PFSK-1 (cell line): ENCODE results near the gene ELF4.

ENCODE experiments used
- FOXP2 ChIP-seq: optimal IDR thresholded peaks from 2 replicates; pipeline ENCODE3; 2011; ENCODE audit warnings: borderline replicate concordance, control low read depth, inconsistent platforms; ENCODE audit not compliant: insufficient read depth; ENCODE audit errors: extremely low read length, extremely low read depth
- POLR2AphosphoS5 ChIP-seq: IDR thresholded peaks from 2 replicates; pipeline ENCODE4 v1.6.1; 2012; ENCODE audit warnings: low read depth, mild to moderate bottlenecking, control low read depth, low read length, moderate library complexity
- SIN3A ChIP-seq: IDR thresholded peaks from 2 replicates; pipeline ENCODE4 v1.6.1; 2012; ENCODE audit warnings: mild to moderate bottlenecking, low read length, moderate library complexity, borderline replicate concordance; ENCODE audit not compliant: insufficient read depth
- TAF1 ChIP-seq: IDR thresholded peaks from 2 replicates; pipeline ENCODE4 v1.6.1; 2012; ENCODE audit warnings: low read length, control low read depth, borderline replicate concordance; ENCODE audit not compliant: insufficient read depth
- TF ChIP-seq, protein P1 (sequence below), 2 experiments: IDR thresholded peaks; 2 replicates each; pipeline versions ENCODE4 v1.6.1 to v1.8.0; 2011 to 2012; ENCODE audit warnings: low read depth in 2 of 2, low read length in 2 of 2, control low read depth in 1 of 2, inconsistent platforms in 1 of 2, mild to moderate bottlenecking in 1 of 2, moderate library complexity in 1 of 2; ENCODE audit not compliant: insufficient read depth in 1 of 2

Gene ELF4

GRCh38 chrX:130136496-130136895 lies 26.2 kb upstream of the ELF4 start:
- TF ChIP-seq SIN3A = no peak
- TF ChIP-seq FOXP2 = no peak
- TF ChIP-seq, protein P1, sequence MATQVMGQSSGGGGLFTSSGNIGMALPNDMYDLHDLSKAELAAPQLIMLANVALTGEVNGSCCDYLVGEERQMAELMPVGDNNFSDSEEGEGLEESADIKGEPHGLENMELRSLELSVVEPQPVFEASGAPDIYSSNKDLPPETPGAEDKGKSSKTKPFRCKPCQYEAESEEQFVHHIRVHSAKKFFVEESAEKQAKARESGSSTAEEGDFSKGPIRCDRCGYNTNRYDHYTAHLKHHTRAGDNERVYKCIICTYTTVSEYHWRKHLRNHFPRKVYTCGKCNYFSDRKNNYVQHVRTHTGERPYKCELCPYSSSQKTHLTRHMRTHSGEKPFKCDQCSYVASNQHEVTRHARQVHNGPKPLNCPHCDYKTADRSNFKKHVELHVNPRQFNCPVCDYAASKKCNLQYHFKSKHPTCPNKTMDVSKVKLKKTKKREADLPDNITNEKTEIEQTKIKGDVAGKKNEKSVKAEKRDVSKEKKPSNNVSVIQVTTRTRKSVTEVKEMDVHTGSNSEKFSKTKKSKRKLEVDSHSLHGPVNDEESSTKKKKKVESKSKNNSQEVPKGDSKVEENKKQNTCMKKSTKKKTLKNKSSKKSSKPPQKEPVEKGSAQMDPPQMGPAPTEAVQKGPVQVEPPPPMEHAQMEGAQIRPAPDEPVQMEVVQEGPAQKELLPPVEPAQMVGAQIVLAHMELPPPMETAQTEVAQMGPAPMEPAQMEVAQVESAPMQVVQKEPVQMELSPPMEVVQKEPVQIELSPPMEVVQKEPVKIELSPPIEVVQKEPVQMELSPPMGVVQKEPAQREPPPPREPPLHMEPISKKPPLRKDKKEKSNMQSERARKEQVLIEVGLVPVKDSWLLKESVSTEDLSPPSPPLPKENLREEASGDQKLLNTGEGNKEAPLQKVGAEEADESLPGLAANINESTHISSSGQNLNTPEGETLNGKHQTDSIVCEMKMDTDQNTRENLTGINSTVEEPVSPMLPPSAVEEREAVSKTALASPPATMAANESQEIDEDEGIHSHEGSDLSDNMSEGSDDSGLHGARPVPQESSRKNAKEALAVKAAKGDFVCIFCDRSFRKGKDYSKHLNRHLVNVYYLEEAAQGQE (IDR thresholded peaks at IDR 0.05; ENCODE audit: insufficient read depth in 1 of 2, low read depth in 2 of 2, low read length in 2 of 2) = no peak
- TF ChIP-seq TAF1 = no peak
- TF ChIP-seq POLR2AphosphoS5 = no peak

- TF ChIP-seq SIN3A (no peak), POLR2AphosphoS5 (no peak), FOXP2 (no peak), TAF1 (no peak)
- TF ChIP-seq, protein P1 (IDR thresholded peaks at IDR 0.05; ENCODE audit: insufficient read depth in 1 of 2, low read depth in 2 of 2, low read length in 2 of 2) = no peak
Measured at GRCh38 chrX:130130990-130131389, 20.7 kb upstream of the ELF4 start.

GRCh38 chrX:130125091-130125874 lies 15.0 kb upstream of the ELF4 start:
- no peak for TF ChIP-seq SIN3A
- no peak for TF ChIP-seq FOXP2

- TF ChIP-seq, protein P1 (IDR thresholded peaks at IDR 0.05; ENCODE audit: insufficient read depth in 1 of 2, low read depth in 2 of 2, low read length in 2 of 2) = no peak
- no peak for TF ChIP-seq SIN3A
Measured at GRCh38 chrX:130124577-130124976, 14.3 kb upstream of the ELF4 start.

DNA sequence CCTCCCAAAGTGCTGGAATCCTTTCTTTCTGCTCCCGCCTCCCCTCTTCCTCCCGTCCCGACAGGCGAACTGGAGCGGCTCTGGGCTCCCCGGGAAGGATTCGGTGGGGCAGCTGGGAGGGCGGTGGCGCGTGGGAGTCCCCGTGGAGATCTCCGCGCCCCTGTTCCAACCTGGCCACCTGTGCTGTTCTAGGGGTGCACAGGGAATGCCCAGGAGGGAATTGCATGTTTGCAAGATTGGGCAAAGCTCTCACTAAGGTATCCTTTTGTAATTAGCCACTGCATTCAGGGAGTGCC lies 11.2 kb upstream of the ELF4 start:
- no peak for TF ChIP-seq FOXP2
- no peak for TF ChIP-seq SIN3A
- TF ChIP-seq, protein P1 (IDR thresholded peaks at IDR 0.05; ENCODE audit: insufficient read depth in 1 of 2, low read depth in 2 of 2, low read length in 2 of 2) = no peak
- TF ChIP-seq POLR2AphosphoS5 = no peak
- no peak for TF ChIP-seq TAF1
